Measurements from ENCODE around the gene FUS. TPM values are rescaled to one million over a fixed set of nuclear protein-coding genes. Genes with fewer than 3 reads are reported as not detected.
A peak's percentile ranks its signal among the peaks of the same experiment; 100 is the strongest.

Gene FUS
- total RNA-seq, 4 donors from 2014 or later: 12.5 to 69.9 (median 40.0) TPM

GRCh38 chr16:31179219-31179746 is 656 bp upstream of the FUS start:
- H3K27ac ChIP-seq: peak overlapping the region; percentile 86 to 99 (median 96)
- ATAC-seq: peak; percentile 1
- H3K27me3 ChIP-seq: no peaks in the 10 kb centered on the region
- no peak for TF ChIP-seq POLR2A (IDR thresholded peaks at IDR 0.05)
- TF ChIP-seq CTCF (IDR thresholded peaks at IDR 0.05): no peak
- no peak for TF ChIP-seq EP300 (IDR thresholded peaks at IDR 0.05)
- TF ChIP-seq POLR2AphosphoS5 (IDR thresholded peaks at IDR 0.05): no peak
- H3K4me3 ChIP-seq: peak overlapping the region; percentile 79 to 99
- peaks cover 3 to 22% of the 10 kb centered on the region in 2 donors for H3K36me3 ChIP-seq
- no peaks in the 10 kb centered on the region for H3K9me3 ChIP-seq
- 2% methylated on average over 17 of the region's 27 CpGs; no CpG with 5 or more reads in 1 of the 2 donors for WGBS, 2 donors (ENCODE audit: low coverage in 1 of 2)
- H3K4me1 ChIP-seq: peaks cover 0 to 44% (median 30%) of the 10 kb centered on the region in 3 donors

GRCh38 chr16:31181102-31181830 is 1.3 kb downstream of the FUS start:
- H3K27ac ChIP-seq: peak overlapping the region in 3 of 4 donors; percentile 93 to 99 (median 99)
- H3K36me3 ChIP-seq: peaks cover 11 to 42% of the 10 kb centered on the region in 2 donors
- ATAC-seq: no peak
- H3K27me3 ChIP-seq: no peaks in the 10 kb centered on the region
- no peaks in the 10 kb centered on the region for H3K9me3 ChIP-seq
- 7 to 9% methylated on average over 13 to 20 of the region's 31 CpGs for WGBS, 2 donors (ENCODE audit: low coverage in 1 of 2)
- peak overlapping the region; percentile 79 to 99 for H3K4me3 ChIP-seq
- TF ChIP-seq POLR2AphosphoS5 (IDR thresholded peaks at IDR 0.05) (no peak), EP300 (IDR thresholded peaks at IDR 0.05) (no peak), POLR2A (IDR thresholded peaks at IDR 0.05) (no peak), CTCF (IDR thresholded peaks at IDR 0.05) (no peak)
- H3K4me1 ChIP-seq: peaks cover 0 to 60% (median 30%) of the 10 kb centered on the region in 3 donors

- Histone ChIP-seq H3K36me3 (peaks cover 11 to 53% of the 10 kb centered on the region in 2 donors), H3K4me3 (peak overlapping the region in 1 of 2 donors; percentile 99), H3K27ac (peak overlapping the region in 1 of 4 donors; percentile 38), H3K9me3 (no peaks in the 10 kb centered on the region), H3K4me1 (peaks cover 0 to 69% (median 30%) of the 10 kb centered on the region in 3 donors), H3K27me3 (no peaks in the 10 kb centered on the region)
- WGBS, 2 donors (ENCODE audit: low coverage in 1 of 2): 15 to 38% methylated on average over 5 to 6 of the region's 7 CpGs
- no peak for ATAC-seq
- TF ChIP-seq CTCF (IDR thresholded peaks at IDR 0.05) (no peak), EP300 (IDR thresholded peaks at IDR 0.05) (no peak), POLR2AphosphoS5 (IDR thresholded peaks at IDR 0.05) (no peak), POLR2A (IDR thresholded peaks at IDR 0.05) (no peak)
Observed at GRCh38 chr16:31182391-31182790, 2.5 kb downstream of the FUS start.

GRCh38 chr16:31183432-31184428 is 3.8 kb downstream of the FUS start:
- Histone ChIP-seq H3K4me3 (no peak overlapping the region), H3K27me3 (no peaks in the 10 kb centered on the region), H3K27ac (no peak overlapping the region), H3K4me1 (peaks cover 0 to 68% (median 29%) of the 10 kb centered on the region in 3 donors), H3K36me3 (peaks cover 11 to 66% of the 10 kb centered on the region in 2 donors), H3K9me3 (no peaks in the 10 kb centered on the region)
- no peak for ATAC-seq
- WGBS, 2 donors (ENCODE audit: low coverage in 1 of 2): 64 to 70% methylated on average over 4 to 6 of the region's 10 CpGs
- TF ChIP-seq POLR2A (IDR thresholded peaks at IDR 0.05): no peak
- TF ChIP-seq EP300 (IDR thresholded peaks at IDR 0.05): no peak
- TF ChIP-seq CTCF (IDR thresholded peaks at IDR 0.05): no peak
- no peak for TF ChIP-seq POLR2AphosphoS5 (IDR thresholded peaks at IDR 0.05)

Data from gastroesophageal sphincter (tissue), 4 donors.